ENCODE data around the gene SKIC8.
A peak's percentile ranks its signal among the peaks of the same experiment; 100 is the strongest.

The SKIC8 gene

DNA sequence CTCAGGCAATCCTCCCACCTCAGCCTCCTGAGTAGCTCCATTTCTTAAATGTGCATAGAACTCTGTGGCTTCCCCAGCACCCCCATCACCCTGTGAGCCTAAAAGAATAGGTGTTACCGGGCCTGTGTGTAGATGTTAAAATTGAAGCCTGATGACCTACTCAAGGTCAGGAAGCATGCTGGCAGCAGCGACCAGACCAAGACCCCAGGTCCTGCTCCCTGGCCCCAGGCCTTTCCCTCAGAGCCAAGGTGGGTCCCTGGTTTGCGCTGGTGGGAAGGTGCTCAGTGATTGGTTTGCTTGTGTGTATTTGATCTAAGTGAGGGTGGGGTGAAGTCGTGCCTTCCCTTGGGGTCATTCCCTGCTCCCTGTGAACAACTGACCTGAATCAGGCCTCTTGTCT, 22.4 kb upstream of the SKIC8 start:
- no peak for DNase-seq

DNA sequence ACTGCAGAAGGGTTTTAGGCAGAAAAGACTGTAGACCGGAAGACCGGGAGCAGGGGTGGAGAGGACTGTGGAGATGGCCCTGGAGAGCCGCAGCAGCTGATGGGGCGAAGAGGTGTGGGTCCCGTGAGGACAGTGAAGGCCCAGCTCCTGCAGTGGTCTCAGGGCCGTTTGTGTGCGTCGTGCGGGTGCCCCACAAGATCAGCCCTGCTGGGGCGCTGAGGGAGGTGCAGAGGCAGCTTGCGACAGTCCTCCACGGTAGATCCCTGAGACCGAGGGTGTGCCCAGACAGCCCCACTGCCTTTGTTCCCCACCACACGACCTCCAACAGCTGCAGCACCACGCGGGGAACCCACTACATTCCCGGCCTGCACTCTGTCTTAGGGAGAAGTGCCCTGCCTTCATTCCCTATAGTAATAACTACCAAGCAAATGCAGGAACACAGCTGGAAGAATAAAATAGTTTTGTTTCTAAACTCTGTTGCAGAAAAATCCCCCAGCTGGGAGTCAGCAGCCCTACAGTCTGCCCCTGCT, 21.7 kb upstream of the SKIC8 start:
- no peak for DNase-seq

DNA sequence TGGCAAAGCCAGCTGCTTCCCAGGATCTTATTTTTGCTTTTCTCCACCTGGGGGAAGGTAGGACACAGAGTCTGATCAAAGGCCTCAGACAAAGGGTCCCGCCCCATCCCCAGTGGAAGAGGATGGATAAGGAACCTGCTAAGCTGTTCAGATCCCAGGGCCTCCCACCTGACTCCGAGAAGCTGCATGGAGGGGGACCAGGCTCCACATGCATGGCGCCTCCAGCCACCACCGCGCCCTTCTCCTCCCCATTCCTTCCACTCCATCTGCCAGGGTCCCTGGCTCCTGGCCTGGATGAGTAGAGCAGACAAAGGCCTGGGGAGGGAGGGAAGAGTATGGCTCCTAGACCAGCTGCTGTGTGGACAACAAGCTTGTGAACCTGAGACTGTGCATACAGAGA, 20.8 kb upstream of the SKIC8 start:
- no peak for DNase-seq

DNA sequence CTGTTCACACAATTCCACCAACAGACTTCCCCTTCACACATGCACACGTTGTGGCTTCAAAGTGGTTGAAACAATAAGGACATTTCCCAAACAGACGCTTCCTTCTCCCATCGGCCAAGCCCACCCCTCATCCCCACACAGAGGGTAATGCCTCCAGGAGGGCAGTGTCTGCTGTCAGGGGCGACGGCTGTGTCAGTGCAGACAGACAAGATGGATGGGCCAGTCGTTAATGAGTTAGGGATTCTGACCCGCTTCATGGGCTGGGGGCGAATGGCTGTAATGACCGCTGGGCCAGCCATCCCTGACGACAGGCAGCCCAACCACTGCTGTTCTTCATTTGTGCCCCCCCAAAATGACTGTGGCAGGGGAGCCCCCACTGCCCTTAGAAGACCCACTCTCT, 20.2 kb upstream of the SKIC8 start:
- no peak for DNase-seq

DNA sequence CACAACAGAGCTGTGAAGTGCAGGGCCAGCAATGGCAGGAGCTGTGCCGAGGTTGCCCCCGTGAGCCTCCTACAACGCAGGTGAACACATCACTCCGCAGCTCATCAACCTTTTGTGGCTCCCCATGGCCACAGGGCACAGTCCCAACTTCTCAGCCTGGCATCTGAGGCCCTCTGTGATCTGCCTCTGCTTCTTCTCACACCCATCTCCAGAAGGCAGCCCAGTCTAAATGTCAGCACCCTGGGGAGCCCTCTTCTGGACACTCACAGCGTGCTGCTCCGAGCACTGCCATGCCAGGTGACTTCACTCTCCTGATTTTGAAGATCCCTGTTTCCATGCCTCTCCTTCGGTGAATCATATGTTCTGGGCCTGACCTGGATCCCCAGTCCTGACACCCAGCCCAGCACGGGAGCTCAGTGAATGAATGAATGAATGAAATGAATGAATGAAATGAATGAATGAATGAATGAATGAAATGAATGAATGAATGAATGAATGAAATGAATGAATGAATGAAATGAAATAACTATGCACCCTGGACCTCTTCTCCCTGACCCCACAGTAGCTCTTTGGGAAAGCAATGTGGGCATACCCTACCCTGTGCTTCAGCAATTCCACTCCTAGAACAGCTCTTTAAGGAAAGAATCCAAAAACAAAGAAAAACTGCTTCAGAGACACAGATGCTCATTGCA, 17.9 kb upstream of the SKIC8 start:
- DNase-seq, result no peak

DNA sequence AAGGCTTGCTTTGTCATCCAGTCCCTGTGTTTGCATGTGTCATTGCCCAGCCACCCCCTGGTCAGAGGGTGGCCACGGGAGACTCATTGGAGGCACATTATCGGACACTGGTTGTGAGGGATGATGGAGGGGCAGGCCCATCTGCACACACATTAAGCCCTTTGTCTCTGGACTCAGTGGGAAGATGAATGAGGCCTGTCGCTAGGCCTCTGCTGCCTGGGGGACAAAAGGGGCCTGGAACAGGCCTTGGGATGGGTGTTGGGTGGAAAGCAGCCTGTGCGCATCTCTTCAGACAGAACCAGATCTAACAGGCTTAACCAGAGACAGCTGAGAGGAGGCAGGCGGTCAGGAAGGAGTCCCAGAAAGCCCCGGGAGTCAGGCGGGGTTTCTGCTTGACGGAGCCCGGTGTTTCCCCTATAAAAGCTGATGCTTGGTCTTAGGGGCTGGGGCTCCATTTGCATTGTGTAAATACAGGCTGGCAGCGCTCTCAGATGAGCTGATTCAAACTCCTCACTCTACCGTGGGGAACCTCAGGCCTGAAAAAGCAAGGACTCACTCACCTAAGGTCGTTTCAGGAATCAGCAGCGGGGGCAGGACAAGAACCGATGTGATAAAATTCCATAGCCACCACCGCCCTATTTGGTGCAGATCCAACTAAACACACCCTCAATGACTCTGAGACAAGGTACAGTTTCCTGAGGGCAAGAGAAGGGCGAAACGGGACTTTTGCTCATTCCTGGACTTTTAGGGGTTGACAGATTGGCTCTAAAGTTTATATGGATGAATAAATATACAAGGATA, 17.1 kb upstream of the SKIC8 start:
- no peak for DNase-seq

DNA sequence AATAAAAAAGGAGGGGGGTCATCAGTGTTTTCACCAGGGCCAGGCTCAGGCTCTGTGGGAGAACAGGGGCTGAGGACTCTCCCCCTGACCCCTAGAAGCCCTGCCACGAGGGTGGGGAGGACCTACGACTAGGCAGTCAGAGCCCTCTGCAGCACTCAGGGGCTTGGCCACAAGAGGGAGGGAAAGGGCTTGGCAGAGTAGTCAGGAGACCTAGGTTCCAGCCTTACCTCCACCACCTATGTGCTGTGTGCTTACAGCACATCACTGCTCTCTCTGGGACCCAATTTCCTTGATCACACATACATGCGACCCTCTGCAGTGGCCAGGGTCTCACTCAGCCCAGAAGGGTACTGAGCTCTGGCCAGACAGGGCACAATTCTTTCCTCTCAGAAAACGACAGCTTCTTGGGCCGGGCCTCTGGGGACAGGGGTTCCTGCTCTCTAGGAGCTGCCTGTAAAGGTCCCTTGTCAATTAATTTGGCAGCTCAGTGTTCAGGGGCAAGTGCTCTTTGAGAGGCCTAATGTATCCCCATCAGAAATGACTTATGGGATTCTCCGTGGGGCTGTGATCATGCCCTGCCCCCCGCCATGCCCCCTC, 16.4 kb upstream of the SKIC8 start:
- no peak for DNase-seq

DNA sequence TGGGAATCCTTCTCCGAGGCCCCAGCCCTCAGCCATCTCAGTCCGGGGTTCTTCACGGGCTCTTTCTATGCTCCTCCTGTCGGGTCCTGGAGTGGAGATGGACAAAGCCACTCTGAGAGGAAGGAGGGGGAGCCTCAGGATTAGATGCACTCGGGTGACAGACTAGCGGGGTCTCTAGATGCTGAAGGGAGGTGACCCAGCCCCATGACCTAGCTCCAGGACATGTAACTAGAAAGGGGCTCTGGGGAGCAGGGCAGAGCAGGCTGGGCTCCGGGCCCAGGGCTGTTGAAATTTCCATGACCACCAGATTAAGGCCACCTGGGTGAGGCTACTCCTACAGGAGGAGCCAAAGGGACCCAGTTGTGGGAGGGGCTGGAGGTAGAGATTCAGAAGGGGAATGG, 14.8 kb upstream of the SKIC8 start:
- no peak for DNase-seq

DNA sequence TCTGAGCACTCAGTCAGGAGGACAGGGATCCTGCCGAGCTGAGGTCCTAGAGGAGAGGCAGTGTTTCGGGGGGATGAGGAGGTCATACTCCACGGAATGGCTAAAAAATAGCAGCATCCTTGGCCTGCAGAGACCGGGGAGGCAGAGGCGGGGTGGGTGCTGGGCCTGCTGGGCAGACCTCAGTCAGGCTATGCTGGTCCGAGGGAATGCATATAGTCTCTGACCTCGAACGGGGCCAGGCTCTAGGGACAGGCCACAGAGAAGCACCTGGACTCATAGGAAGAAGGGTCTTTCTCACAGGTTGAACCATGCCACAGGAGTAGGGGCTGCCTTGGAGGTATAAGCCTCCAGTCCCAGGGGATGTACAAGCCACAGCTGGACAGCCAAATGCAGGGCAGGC, 14.0 kb upstream of the SKIC8 start:
- no peak for DNase-seq

DNA sequence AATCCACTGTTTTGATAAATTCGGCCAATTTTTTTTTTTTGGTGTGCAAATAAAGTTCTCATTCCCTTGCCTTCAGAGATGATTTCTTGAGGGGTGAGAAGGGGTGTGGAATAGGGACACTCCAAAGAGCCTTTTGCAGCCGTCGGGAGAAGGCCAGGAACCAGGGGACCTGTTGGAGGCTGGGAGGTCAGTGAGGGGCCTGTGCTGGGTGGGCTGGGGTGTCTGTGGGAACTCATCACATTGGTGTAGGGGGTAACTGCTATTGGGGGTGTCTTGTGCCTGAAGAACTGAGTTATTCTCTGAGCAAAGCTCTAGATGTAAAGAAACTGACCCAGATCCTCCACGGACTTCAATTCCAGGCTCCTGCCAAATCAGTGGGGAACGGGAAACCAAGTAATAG, 13.5 kb upstream of the SKIC8 start:
- DNase-seq, result no peak

DNA sequence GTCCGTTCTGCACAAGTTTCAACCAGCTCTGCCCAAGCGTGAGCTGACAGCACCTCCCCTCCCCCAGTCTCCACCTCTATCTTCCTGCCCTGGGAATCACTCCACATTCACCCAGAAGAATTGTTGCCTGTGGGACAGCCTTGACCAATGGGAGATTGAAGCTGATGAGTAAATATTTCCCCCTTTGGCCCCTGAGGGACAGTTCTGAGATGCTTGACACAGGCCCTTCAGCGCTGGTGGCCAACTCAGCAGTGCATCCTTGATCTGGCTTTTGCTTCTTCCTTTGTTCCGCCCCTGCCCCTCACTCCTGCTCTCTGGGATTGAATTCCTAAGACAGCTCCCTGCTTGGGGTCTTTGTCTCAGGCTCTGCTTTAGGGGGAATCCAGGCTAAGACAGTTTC, 13.1 kb upstream of the SKIC8 start:
- DNase-seq, result no peak

DNA sequence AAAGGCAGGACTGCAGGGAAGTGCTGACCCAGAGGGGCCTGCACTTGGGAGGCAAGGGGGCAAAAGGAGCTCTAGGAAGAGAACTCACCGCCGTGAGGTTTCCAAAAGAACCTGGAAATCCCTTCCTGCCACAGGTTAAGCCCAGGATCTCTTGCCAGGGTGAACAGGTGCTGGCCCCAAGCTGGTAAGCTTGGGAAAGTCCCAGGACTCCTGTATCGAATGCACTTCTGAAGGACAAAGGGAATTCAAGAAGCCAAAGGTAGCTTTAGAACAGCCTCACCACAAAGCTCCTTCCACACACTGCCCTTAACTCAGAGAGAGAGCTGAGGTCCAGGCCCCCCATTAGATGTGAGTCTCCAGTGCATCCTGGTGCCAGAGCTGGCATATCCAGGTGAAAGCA, 11.9 kb upstream of the SKIC8 start:
- DNase-seq, result no peak

DNA sequence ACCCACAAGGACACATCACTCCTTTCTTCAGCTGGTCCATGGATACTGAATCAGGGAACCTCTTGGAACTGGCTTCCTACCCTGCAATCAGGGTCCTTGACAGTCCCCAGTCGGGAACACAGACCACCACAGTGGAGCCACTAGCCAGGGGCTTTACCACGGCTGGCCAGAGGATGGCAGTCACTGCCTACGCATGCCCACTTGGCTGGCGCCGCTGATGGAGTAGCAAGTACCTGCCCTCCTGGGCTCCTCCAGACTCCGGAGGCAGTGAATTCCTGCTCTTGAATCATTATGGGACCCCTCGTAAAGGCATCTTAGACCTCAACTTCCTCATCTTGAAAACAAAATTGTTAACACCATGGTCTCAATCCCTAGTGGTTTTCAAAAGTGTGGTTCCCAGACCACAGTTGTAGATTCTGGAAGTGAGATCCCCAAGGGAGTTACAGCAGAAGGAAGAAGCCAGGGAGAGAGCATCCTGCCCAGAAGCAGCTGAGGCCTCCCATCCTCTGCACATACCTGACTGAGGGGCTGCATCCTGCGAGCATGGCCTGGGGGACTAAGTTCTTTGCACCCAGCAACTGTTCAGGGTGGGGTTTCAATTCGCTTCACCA, 9.1 kb upstream of the SKIC8 start:
- peak in 1 of 2 experiments; percentile 30 for DNase-seq

DNA sequence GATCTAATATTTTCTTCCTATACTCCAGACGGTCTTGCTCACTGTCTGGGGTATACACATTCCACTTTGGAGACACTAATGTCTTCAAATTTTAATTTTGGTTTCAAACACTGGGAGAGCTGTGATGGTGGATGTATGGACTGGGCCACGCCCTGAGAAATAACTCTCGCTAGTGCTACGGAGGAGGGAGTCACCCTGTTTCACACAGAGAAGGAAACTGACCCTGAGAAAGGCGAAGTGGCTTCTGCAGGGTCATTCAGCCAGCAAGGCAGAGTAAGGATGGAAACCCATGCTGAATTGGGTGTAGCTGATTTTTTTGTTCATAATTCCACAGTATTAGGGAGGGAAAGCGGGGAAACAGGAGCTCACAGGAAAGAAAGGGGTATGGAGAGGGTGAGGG, 8.6 kb upstream of the SKIC8 start:
- DNase-seq, result no peak

DNA sequence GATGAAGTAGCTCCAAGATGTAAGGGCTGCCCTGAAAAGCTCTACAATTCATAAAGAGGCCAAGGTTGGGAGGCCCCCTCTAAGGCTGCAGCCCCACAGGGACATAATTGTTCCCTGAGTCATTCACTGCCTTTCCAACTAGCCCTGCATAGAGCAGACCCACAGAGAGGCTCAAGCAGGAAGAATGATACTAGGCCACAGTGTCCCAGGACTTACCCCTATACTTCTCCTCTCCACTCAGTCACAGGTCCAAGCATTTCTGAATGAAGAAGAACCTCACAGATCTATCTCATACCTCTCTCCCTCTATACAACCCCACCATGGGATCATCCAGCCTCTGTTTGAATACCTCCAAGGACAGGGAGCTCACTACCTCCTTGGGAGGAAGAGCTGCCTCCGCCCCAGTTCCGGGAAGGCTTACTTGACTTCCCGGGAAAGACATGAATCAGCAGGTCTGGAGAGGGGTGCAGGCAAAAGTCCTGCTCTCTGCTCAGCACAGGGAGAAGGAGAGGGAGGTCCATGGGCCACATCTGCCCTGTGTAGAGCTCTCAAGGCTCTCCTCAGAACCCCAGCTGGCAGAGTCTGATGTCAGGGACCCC, 6.9 kb upstream of the SKIC8 start:
- DNase-seq, result no peak

DNA sequence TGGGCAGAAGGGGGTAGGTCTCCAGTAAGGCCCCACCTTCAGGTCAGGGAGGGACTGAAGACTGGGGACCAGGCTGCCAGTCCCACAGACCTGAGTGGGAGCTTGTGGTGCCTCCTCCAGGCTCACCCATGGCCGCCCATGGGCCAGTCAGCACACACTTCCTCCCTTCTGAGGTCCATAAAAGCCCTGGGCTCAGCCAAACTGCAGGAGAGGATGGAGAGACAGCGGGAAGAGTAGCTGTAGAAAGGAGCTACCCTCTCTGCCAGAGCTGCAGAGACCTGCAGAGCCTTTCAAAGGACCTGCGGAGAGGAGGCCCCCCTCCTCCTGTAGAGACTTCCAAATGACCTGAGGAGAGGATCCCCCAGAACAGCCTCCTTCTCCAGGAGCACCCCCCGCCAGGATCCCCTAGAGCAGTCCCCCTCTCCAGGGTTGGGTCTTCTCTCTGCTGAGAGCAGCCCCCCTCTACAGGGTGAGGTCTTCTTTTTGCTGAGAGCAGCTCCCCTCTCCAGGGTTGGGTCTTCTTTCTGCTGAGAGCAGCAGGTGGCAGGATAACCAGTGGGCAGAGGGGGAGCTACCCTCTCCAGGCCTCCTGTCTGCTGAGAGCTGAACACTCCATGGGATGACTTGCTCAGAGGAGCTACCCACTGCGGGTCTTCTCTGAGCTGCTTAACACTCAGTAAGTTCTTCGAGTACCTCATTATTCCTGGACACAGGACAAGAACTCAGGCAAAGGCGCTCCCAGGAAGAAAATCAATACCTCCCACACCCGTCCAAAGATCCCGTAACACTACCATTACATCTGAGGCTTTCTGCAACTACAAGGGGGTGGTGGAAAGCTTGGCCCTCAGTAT, 5.0 kb upstream of the SKIC8 start:
- DNase-seq, result no peak

DNA sequence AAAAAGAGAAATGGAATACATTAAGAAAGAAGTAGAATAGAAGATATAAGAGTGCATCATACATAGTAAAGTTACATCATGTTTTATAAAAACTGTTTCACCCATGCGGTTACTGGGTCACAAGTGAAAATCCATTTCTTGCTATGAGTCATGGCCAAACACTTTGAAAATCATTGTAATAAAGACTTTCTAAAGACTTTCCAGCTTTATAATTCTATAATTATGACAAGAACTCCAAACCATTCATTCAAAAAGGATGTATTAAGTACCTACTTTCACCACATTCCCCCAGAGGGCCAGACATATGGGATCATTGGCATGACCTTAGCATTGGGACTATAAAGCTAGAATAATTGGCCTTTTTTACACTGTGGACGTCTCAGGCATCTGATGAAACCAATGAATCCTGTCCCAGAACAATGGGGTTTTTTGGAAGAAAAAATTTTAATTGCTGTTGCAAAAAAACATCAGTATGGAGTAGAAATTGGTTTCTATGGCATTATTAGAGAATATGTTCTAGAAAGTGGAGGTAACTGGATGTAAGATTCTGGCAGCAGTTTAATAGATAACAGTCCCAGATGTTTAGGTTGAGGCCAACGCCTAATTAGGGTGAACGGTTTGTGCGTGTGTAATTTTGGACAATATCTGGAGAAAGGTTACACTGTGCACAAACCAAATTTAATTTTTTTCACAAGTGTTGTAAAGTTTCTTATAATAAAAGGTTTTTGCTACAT, 3.3 kb upstream of the SKIC8 start:
- DNase-seq, result no peak

DNA sequence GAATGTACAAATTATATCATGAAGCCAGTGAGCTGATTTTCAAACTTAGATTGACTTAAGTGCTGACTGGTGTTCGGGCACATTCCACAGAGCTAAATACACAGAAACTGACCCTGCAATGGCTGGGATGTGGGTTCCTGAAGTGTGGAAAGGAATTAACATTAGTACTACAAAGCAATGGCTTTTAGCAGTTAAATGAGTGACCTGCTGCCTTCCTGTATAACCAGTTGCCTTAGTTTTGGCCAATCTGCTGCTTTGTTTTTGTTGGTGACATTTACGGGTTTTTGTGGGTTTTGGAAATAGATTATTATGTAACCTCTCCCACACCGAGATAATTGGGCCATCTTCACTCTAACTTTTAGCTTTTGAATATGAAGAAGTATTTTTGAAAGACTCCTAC, 2.4 kb upstream of the SKIC8 start:
- DNase-seq, result no peak

DNA sequence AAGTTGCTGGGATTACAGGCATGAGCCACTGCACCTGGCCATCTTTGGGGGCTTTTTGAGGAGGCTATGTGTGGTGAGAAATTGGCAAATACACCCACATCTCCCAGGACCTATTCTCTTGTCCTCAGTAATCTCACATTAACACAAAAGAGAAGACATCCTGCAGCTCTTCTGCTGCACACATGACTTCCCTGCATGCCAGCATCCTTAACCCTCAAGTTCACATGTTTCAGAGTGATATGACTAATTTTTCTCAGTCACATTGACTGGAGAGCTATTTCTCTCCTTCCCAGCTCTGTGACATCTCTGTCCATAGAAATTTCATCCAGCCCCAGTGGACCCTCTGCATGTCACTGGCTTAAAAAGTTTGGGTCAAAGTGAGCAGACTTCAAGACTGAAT, 1.9 kb upstream of the SKIC8 start:
- no peak for DNase-seq

DNA sequence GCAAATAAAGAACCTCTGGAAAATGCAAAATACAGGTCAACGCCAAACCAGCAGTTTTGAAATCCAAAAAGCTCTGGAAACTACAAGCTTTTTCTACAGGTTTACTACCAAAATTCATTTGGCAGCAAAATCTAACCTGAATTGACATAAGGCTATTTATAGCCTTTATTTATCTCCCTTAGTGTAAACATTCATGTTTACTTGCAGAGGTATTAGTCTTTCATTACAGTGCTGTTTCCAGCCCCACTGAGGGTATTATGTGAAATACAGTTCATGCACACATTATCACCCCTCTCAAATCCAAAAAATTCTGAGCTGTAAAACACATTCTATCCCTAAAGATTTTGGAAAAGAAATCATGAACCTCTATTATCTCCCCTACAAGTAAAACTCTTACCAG, 7.2 kb downstream of the SKIC8 start:
- DNase-seq, result no peak

DNA sequence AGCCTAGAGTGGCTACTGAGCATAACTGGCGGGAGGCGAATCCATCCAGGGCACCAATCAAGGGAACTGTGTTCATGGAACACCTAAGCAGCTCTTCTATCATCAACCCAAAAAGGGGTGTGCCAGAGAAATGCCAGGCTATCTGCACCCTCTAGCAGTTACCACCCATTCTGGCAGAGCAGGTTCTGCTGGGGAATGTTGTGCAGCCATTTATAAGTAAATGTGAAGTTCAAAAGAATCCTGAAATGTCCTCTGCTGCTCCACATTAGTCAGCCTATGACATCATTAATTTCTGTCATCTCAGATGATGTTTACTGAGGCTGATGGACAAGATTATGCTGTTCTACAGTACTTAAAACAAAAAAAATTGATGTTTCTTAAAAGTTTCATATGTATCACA, 7.7 kb downstream of the SKIC8 start:
- no peak for DNase-seq

DNA sequence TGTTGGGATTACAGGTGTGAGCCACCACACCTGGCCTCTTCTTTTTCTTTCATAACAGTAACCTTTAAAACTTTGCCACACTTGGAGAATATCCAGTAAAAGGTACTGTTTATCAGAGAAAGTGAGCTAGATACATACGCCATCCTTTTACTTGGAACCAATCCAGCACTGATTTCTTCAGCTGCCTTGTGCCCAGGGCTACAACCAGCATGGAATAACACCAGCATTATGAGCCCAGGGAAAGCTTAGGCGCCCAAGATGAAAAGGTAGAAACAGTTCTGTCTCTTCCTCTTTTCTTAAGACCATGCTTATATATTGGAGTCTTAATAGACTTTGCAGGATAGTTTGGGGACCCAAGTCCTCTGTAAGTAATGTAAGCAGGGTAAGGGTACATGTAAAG, 8.4 kb downstream of the SKIC8 start:
- DNase-seq, result no peak

Data from NCI-H187 (cell line).